GM19438 (cell line): ENCODE measurements around the gene TRIP4.
"Not testable (repeated sequence)": the region's sequence is repeated elsewhere in the genome, so short reads cannot be mapped to it uniquely, and the experiment has no call there.

Source experiments
- ATAC-seq: cut with Tn5 transposase; IDR thresholded peaks from one replicate; pipeline ENCODE4 v1.9.1; 2021; ENCODE audit warnings: low read depth; ENCODE audit not compliant: unreplicated experiment

Gene TRIP4

GRCh38 chr15:64476550-64476949 lies 88.9 kb downstream of the TRIP4 start:
- ATAC-seq, result no peak

DNA sequence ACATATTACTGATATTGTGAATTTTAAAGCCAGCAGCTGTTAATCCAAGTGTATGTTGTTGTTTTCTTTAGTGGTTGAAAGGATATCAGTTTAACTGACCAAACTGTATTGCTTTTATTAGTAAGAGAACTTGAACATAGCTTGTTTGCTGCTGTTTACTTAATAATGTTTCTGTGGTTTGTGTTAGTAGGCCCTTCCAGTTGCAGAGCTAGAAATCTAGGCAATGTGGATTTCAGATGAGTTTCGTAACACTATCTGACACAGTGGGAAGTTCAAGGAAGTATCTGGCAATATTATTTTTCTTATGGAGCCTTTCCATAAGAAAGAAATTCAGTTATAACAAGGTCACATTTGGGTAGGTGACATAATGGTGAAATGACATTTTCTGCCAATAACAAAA lies 91.2 kb downstream of the TRIP4 start:
- no peak for ATAC-seq

GRCh38 chr15:64480891-64481290 lies 93.3 kb downstream of the TRIP4 start:
- ATAC-seq, result no peak

DNA sequence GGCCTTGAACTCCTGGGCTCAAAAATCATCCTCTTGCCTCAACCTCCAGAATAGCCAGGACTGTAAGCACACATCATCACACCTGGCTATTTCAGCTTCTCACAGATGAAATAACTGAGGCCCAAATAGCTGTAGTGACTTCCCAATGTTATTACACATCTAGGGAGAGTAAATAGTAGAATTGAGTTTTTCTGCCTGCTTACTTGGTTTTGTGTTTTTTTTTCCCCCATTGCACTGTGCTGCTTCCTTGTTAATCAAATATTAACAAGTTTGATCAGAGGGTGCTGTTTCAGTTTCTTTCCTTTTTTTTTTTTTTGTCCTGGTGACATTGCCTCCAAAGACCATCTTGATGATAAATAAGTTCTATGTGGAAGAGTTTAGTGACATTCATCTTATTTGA lies 96.1 kb downstream of the TRIP4 start:
- no peak for ATAC-seq

DNA sequence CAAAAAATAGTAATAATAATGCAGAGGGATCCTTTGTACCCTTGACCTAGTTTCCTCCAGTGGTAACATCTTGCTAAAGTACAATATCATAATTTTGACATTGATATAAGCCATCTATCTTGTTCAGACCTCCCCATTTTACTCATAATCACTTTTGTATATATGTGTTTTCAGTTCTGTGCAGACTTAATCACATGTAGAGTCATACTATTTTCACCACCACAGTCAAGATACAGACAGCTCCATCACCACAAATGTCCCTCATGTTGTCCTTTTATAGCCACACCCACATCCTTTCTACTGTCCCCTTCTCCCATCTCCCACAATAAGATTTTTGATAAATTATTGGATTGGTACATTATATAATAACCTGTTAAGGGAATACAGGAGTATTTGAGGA lies 98.2 kb downstream of the TRIP4 start:
- no peak for ATAC-seq

DNA sequence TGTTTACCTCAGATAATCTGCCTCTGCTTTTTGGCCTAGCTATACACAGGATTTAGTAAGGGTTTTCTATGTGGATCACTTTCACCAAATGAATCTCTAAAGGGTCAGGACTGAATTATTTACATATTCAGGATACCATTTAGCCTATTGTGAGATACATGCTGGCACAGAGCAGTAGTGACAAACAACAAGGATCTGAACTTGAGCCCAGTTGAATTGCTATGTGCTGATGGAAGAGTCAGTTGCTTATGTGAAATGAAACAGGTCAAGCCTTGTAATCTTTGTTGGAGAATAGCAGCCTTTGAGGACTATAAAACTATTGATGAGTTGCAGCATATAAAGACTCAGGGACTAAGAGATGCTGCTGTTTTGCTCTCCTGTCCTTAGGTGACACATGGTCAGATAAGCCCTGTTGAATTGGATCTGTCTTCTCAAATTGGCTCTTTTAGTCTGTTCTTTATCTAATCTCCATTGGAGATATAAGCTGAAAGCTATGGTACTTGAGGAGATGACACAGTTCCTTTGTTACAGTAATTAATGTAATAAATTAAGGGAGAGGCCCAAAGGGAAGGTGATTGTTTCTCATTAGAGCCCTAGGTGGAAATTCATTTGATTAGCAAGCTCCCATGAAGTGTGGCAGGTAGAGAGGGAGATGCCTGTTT lies 103.1 kb downstream of the TRIP4 start:
- no peak for ATAC-seq

DNA sequence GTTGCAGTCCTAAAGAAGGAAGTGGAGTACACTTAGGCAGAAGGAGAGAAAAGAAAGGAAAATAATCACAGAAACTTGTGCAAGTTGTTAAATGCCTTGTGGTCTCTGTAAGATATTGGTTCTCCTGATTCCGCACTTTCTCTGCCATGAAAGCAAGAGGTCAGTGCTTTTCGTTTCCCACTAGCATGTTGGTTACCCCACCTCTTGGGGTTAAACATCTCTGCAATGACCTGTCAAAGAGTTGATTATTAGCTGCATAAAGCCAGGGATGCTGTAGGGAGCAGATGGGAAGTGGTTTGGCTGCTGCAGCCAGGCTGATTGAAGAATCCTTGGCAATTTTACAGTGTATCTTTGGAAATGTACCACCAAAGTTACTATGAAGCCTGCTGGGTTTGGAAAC lies 106.0 kb downstream of the TRIP4 start:
- ATAC-seq, result no peak

DNA sequence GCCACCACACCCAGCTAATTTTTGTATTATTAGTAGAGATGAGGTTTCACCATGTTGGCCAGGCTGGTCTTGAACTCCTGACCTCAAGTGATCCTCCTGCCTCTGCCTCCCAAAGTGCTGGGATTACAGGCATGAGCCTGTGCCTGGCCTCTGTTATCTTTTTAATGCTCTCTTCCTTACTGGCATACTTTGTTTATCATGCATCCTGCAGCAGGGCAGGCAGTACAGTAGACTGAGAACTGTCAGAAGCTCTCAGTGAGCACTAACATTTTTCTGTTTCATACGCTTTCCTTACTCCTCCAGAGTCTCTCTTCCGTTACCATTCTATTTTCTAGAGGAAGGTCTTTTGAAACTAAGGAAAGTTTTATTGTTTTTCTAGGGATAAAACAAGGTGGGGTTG lies 108.3 kb downstream of the TRIP4 start:
- ATAC-seq, result not testable (repeated sequence)

GRCh38 chr15:64500695-64501395 lies 113.2 kb downstream of the TRIP4 start:
- ATAC-seq, result no peak

- ATAC-seq, result no peak
Observed at GRCh38 chr15:64501396-64501715, 113.7 kb downstream of the TRIP4 start.

DNA sequence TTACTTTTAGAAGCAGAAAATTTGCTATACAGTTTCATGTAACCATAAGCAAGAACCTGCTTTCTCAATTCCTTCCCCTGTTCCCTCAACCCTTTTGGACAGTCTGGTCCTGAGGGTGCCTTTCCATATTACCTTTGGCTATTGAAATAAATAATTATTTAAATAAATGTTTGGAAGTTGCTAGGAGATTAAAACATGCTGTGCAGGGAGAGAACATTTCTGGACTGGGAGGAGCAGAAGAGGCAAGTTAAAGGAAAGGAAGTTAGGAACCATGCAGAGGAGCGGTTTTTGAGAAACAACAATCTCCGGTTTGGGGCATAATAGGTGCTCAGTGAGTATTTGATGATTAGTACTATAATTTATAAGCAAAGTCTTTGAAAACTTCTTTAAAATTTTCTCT lies 114.5 kb downstream of the TRIP4 start:
- no peak for ATAC-seq

DNA sequence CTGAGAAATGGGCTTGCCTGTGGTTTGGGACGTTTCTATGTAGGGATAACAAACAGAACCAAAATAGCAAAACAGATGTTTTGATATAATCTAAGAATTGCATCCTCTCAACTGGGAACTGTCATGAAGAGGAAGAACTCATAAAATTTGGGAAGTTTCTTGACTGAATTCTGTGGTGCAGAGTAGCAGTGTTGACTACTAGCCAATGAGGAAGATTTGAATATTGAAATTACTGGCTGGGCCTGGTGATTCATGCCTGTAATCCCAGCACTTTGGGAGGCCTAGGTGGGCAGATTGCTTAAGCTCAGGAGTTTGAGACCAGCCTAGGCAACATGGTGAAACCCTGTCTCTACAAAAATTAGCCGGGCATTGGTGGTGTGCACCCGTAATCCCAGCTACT lies 114.9 kb downstream of the TRIP4 start:
- no peak for ATAC-seq

DNA sequence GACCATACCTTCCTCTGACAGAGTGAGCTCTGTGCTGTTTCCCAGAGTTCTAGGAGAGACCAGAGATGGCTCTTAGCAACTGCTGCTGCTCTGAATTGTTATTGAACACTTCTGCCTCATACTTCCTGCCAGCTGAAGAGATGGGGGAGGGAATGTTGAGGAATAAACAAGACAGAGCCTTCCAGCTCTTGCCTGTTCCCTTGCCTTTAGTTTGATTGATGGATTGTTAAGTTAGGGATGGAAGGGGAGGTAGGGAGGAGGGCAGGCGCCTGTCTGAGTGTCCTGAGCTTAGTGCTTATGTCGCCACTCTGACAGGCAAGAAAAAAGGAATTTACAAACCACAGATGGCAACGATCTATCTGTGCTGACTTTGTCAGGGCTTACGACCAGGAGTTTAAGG lies 115.6 kb downstream of the TRIP4 start:
- no peak for ATAC-seq

GRCh38 chr15:64503640-64504039 lies 116.0 kb downstream of the TRIP4 start:
- no peak for ATAC-seq
